Peyer's patch (tissue), 4 donors: Measurements from ENCODE around the gene S100A7.
"Not testable (repeated sequence)": the region's sequence is repeated elsewhere in the genome, so short reads cannot be mapped to it uniquely, and the experiment has no call there.

Experiments used
- CTCF ChIP-seq, 6 experiments: fragments of 450-650 bp in 4 of 6; fragments of 200-600 bp in 2 of 6; sonication (generic) in 1 of 6; IDR thresholded peaks; one replicate each; pipeline ENCODE4 v1.5.1; 2017 to 2019; ENCODE audit warnings: antibody characterized with exemption in 6 of 6, mild to moderate bottlenecking in 3 of 6, moderate library complexity in 1 of 6
- POLR2A ChIP-seq, 2 donors: fragments of 450-650 bp; IDR thresholded peaks; one replicate each; pipeline ENCODE4 v1.5.1; 2017; ENCODE audit warnings: antibody characterized with exemption in 2 of 2, mild to moderate bottlenecking in 2 of 2, moderate library complexity in 2 of 2

- TF ChIP-seq POLR2A, CTCF (IDR thresholded peaks at IDR 0.05): not testable (repeated sequence)
Measured at GRCh38 chr1:153418758-153419435, 41.6 kb downstream of the S100A7 start.
